NCI-H2196 treated with DMSO at 0.1 percent for 48 hours (cell line): ENCODE measurements around the gene COL15A1.

Source experiments
- DNase-seq: peaks from one replicate; lab custom pipeline; 2025; ENCODE audit not compliant: unreplicated experiment; lab: John Stamatoyannopoulos, UW

Gene COL15A1

DNA sequence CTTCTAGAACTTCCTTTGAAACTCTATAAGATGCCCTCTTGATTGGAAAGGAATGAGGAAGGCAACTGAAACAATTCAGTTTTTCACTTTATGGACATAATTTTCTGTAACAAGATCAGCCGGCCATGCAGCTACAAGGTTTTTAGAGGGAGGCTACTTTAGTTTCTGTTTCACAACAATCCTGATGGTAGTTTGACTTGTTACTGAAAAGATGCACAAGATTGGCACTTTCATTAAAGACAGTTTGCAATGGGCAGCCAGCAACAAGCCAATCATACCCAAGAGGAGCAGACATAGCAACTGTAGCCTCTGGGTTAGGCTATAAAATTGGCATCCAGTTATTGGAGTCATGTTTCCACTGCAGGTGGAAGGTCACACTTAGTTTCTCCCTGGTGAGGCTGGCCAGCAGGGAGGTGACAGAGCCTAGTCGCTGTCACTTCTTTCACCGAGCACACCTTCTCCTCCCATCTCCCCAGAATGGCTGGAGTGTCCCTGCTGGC lies 87.0 kb downstream of the COL15A1 start:
- no peak for DNase-seq

- no peak for DNase-seq
Measured at GRCh38 chr9:99031319-99031718, 87.6 kb downstream of the COL15A1 start.

DNA sequence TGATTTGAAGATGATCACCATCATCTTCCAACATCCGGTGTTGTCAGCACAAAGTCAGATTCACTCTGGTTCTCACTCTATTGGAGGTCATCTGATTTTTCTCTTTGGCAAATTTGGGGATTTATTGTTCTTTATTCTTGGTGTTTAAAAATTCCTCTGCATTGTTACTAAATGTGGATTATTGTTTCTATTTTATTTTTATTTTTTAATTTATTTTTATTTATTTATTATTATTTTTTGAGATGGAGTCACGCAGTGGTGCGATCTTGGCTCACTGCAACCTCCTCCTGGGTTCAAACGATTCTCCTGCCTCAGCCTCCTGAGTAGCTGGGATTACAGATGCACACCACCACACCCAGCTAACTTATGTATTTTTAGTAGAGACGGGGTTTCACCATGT lies 88.3 kb downstream of the COL15A1 start:
- DNase-seq, result no peak

DNA sequence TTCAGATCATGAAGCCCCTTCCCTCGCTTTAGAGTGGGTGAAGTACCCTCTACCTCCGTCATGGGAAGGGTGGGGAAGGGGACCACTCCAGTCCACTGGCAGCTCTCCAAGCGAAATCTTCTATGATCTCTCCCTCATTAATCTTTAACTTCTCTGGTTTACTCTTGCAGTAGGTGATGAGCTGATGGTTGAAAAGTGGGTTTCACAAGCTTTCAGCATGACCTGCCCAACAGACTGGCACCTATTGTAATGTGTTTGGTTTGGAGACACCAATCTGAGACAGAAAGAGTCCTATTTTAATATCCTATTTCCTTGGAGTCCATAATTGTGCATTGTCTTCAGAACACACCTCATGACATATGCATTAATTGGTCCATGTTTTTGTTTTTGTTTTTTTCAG lies 90.4 kb downstream of the COL15A1 start:
- DNase-seq, result no peak

DNA sequence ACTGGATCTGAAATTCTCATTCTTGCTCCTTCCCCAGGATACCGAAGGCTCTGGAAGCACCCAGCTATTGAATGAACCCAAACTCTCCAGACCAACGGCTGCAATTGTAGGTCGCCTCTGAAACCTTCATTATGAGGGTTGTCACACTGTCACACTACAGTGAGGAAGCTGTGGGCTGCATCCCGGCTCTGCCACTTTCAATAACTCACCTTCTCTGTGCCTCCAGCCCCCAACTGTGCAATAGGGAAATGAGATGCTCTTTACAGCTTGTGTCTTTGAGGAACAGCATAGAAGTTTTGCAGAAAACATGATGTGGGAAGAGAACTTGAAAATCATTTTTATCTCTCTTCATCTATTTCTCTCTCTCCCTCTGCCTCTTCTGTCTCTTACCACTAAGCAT lies 91.6 kb downstream of the COL15A1 start:
- no peak for DNase-seq

- DNase-seq, result no peak
Measured at GRCh38 chr9:99037769-99038483, 94.2 kb downstream of the COL15A1 start.

DNA sequence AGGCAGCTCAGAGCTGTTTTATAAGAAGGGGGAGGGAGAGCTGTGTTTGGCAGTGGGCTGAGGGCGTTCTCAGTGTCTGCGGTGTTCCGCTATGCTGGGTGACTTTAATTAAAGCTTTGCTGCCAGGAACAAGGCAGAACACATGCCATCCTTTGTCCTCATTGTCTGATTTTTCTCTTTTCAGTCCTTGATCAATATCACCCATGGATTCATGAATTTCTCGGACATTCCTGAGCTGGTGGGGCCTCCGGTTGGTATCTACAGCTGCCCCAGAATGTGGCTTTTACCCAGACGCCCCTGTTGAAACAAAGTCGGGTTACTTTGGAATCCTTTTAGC lies 94.7 kb downstream of the COL15A1 start:
- DNase-seq, result no peak

GRCh38 chr9:99039505-99040182 lies 95.9 kb downstream of the COL15A1 start:
- DNase-seq, result no peak

DNA sequence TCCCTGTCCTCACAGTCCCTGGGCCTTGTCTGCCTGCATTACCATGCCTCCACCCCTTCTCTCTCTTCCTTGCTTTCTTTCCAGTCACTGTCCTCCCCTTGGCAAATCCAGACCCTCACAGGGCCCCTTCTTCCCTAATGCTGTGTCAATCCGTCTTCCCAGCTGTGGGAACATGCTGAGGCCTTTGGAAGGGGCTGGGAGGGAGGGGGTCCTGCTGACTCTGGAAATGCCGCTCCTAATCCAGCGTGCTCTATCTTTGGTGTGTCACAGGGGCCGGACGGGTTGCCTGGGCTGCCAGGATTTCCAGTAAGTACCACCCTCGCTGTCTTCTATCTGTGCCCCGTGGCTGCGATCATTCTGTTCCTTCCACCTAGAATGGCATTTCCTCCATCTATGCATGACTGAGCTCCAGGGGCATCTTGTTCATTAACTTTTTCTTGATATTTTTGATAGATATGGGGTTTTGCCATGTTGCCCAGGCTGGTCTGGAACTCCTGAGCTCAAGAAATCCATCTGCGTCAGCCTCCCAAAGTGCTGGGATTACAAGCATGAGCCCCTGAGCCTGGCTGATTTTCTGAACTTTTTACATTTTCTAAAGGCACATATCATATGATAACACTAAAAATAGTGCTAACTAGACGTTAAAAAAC lies 96.7 kb downstream of the COL15A1 start:
- no peak for DNase-seq

DNA sequence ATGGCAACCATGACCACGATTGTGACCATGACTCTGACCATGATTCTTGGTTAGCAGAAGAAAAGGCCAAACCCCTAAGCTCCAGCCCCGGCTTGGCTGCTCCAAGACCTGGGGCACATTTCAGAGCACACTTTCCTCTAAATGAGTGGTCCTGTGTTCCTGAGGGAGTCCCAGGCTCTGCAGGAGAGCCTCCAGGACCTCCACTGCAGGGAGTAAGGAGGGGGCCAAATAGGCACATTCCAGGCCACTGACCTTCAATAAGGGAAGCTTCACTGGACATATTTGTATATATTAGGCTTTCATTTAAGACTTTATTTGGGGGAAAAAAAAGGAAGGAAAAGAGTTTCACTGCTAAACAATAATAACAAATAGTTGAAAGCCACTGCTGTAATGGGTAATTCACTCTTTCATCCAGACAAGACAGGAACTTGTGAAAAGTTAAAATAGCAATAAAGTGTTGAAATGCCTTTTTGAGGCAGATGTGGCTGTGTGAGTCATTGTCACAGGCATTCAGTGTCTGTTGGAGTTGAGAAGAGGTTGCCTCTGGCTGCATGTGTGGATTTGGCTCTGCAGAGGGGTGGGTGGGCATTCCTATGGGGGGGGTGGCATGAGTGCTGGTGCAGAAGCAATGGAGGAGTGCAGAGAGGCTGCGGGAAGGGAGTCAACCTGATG lies 97.3 kb downstream of the COL15A1 start:
- no peak for DNase-seq

DNA sequence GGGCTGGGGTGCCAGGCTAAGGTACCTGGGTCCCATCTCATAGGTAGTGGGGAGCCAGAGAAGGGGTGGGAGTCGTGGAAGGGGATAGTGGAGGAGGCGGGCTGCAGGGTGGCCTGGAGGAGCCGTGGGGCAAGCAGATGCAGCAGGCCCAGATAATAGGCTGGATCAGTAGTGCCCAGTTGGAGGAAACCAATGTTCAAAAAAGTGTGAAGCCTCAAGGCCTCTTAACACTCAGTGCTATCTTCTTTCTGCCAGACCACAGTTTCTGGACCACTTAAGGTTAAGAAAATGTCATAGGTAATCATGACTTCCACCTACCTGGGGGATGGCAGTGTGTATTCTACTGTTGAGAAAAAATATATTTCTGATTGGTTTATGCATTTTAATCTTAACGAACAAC lies 97.9 kb downstream of the COL15A1 start:
- no peak for DNase-seq

GRCh38 chr9:99042620-99043019 lies 98.9 kb downstream of the COL15A1 start:
- DNase-seq, result no peak

DNA sequence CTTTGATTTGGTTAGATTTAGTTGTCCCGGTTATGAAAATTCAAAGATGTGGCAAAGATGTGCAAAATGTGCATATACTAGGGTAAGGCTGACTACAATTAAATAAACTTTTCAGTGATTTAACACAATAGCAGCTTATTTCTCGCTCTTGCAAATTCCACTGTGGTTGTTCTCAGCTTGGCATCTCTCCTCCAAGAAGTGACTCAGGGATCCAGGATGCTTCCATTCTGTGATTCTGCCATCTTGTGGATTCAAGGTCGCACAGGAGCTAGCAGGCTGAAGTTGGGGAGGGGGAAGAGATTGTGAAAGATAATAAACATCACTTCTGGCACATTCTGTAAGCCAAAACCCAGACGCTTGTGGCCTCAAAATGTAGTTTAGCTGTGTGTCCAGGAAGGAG lies 101.1 kb downstream of the COL15A1 start:
- DNase-seq, result no peak

DNA sequence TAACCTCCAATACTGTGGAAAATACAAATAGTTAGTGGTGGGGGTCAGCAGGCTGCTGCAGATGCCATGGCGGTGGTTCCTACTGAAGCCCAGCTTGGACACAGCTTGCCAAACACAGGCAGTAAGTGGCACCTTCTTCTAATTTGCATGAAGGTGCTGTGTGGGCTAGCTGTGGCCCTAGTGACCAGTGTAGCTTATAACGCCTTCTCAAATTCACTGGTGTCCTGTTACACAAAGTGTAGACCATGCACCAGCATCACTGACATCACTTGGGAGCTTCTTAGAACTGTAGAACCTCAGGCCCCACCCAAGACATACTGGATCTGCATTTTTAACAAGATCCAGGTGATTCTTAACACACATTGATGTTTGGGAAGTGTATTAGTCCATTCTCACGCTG lies 102.4 kb downstream of the COL15A1 start:
- DNase-seq, result no peak

GRCh38 chr9:99046542-99047071 lies 102.9 kb downstream of the COL15A1 start:
- DNase-seq, result no peak

DNA sequence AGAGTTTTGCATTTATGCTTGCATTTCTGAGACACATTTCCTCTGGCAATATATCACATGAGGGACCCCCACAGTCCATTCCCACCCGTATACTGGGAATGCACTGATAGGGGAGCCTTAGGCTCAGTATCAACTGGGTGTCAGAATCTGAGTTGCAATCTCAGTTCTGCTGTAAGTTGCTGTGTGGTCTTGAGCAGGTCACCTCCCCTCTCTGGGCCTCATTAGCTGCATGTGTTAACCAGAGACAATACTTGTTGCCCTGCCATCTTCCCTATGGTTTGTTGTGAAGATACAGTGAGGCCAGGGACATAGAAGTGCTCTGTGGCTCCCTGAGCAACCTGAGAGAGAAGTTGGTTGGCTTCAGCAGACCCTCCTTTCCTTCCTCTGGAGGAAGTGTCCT lies 105.5 kb downstream of the COL15A1 start:
- no peak for DNase-seq

DNA sequence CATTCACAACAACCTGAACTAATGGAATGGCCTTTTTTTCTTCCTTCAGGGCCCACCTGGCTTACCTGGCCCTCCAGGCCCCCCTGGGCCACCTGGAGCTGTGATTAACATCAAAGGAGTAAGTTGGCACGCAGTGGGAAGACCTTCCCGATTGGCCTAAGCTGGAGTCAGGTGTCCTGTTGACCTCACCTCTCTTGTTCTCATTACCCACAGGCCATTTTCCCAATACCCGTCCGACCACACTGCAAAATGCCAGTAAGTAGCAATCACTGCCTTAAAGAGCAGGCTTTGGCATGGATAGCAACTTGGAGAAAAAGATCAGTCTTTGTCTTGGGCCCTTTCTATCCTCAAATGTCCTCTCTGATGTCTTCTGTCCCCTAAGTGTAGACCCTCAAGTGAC lies 105.9 kb downstream of the COL15A1 start:
- DNase-seq, result no peak

DNA sequence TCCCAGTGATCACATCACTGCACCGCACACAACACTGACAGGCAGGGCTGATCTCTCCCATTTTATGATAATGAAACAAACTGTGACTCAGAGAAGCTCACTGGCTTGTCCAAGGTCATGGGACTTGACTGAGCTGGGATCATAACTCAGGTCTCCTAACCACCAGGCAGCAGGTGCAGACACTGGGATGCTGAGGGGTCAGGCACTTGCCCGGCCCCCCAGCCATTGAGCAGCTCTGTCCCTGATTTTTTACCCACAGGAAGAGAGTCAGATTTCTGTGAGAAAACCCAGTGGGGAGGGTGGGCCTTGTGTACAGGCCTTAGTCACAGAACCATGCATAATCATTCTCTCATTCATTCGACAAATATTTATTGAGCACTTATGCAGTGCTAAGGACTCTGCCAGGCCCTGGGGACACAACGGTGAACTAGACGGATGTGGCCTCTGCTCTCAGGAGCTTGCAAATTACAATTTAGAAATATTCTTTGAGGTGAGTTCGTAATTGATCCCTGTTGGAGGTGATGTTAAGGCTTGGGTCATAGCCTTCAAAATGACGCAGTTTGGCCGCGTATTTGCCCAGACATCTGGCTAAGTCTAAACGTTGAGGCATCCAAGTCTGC lies 106.7 kb downstream of the COL15A1 start:
- no peak for DNase-seq

DNA sequence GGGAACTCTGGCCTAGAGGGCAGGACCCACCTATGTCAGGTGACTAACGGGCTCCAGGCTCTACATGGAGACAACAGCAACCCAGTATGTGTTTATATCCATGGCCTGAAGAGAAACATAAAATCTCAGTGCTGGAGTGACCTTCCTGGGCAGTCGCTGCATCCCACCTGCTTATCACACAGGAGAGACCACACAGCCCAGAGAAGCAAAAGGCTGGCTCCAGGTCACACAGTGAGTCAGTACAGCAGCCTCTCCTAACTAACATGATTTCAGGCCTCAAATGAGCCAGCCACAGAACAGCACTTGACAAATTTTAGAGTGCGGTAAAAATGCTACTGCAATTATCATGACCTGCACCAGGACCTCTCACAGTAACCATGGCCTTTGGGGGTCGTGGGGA lies 107.2 kb downstream of the COL15A1 start:
- no peak for DNase-seq

- no peak for DNase-seq
Measured at GRCh38 chr9:99051406-99051805, 107.7 kb downstream of the COL15A1 start.

- no peak for DNase-seq
Measured at GRCh38 chr9:99051851-99052250, 108.1 kb downstream of the COL15A1 start.
